A172 (cell line): Measurements from ENCODE around the gene TEX261. TPM values are rescaled to one million over a fixed set of nuclear protein-coding genes. Genes with fewer than 3 reads are reported as not detected.

Source experiments
- DNase-seq: peaks from one replicate; pipeline ENCODE4 v3.0.0-alpha.2; 2015; ENCODE audit warnings: low spot score
- total RNA-seq: library from RNA; depleted of rRNA; stranded (reverse); fragments of >200 nt; shearing (Covaris generic); gene quantifications from 2 replicates; pipeline ENCODE4 v1.2.3, GENCODE V29; 2014

TEX261 gene
- total RNA-seq, 1 experiment from 2014 or later, result 49.5 TPM

- DNase-seq, result no peak
These were observed 11.7 kb downstream of the TEX261 start for GRCh38 chr2:70982971-70983370.

GRCh38 chr2:70981866-70982810 lies 12.5 kb downstream of the TEX261 start:
- DNase-seq, result no peak

- DNase-seq, result no peak
These were observed 13.3 kb downstream of the TEX261 start for GRCh38 chr2:70981421-70981820.

GRCh38 chr2:70979626-70980025 lies 15.0 kb downstream of the TEX261 start:
- DNase-seq, result no peak

GRCh38 chr2:70979180-70979488 lies 15.5 kb downstream of the TEX261 start:
- DNase-seq, result no peak

GRCh38 chr2:70978341-70979179 lies 16.1 kb downstream of the TEX261 start, which contains the start of gene ANKRD53:
TSS of gene ANKRD53 (plus strand) at chr2:70978630. CDS start at chr2:70978646, 16 bp downstream.
- DNase-seq, result no peak

- DNase-seq, result no peak
These were observed 17.0 kb downstream of the TEX261 start for GRCh38 chr2:70977605-70978205.

GRCh38 chr2:70975237-70975636 lies 19.4 kb downstream of the TEX261 start:
- no peak for DNase-seq

GRCh38 chr2:70974592-70974991 lies 20.1 kb downstream of the TEX261 start:
- no peak for DNase-seq

- no peak for DNase-seq
These were observed 27.5 kb downstream of the TEX261 start for GRCh38 chr2:70967189-70967588.

- DNase-seq, result no peak
These were observed 28.0 kb downstream of the TEX261 start for GRCh38 chr2:70966681-70967080.

- DNase-seq, result no peak
These were observed 29.2 kb downstream of the TEX261 start for GRCh38 chr2:70965506-70965905.

- peak; percentile 60 for DNase-seq
These were observed 29.9 kb downstream of the TEX261 start for GRCh38 chr2:70964596-70965386.

GRCh38 chr2:70964133-70964532 lies 30.5 kb downstream of the TEX261 start:
- DNase-seq, result no peak

- DNase-seq, result no peak
These were observed 31.5 kb downstream of the TEX261 start for GRCh38 chr2:70962885-70963878.

- no peak for DNase-seq
These were observed 32.3 kb downstream of the TEX261 start for GRCh38 chr2:70962211-70962884.

GRCh38 chr2:70961648-70961994 lies 33.1 kb downstream of the TEX261 start:
- no peak for DNase-seq

GRCh38 chr2:70960833-70961647 lies 33.6 kb downstream of the TEX261 start:
- DNase-seq, result no peak
